GM18498 (cell line): Measurements from ENCODE around the gene LMAN2.
"Not testable (repeated sequence)": the region's sequence is repeated elsewhere in the genome, so short reads cannot be mapped to it uniquely, and the experiment has no call there.

Experiments used
- ATAC-seq: cut with Tn5 transposase; IDR thresholded peaks from one replicate; pipeline ENCODE4 v1.9.1; 2021; ENCODE audit warnings: mild to moderate bottlenecking, moderate library complexity; ENCODE audit not compliant: unreplicated experiment

The LMAN2 gene

GRCh38 chr5:177378884-177379883 is 27.7 kb upstream of the LMAN2 start:
- ATAC-seq, result peak; percentile 48

- no peak for ATAC-seq
Measured at GRCh38 chr5:177377851-177378776, 26.6 kb upstream of the LMAN2 start.

- ATAC-seq, result no peak
Measured at GRCh38 chr5:177376107-177376506, 24.6 kb upstream of the LMAN2 start.

GRCh38 chr5:177375516-177375915 is 24.0 kb upstream of the LMAN2 start:
- not testable (repeated sequence) for ATAC-seq

GRCh38 chr5:177374211-177374610 is 22.7 kb upstream of the LMAN2 start:
- no peak for ATAC-seq

GRCh38 chr5:177373806-177374205 is 22.3 kb upstream of the LMAN2 start:
- ATAC-seq, result no peak

GRCh38 chr5:177372910-177373309 is 21.4 kb upstream of the LMAN2 start:
- ATAC-seq, result no peak

- no peak for ATAC-seq
Measured at GRCh38 chr5:177372034-177372896, 20.8 kb upstream of the LMAN2 start.

GRCh38 chr5:177371120-177372033 is 19.9 kb upstream of the LMAN2 start:
- ATAC-seq, result no peak

- ATAC-seq, result no peak
Measured at GRCh38 chr5:177370488-177371119, 19.1 kb upstream of the LMAN2 start.

GRCh38 chr5:177369645-177370440 is 18.4 kb upstream of the LMAN2 start:
- ATAC-seq, result no peak

- no peak for ATAC-seq
Measured at GRCh38 chr5:177368869-177369644, 17.6 kb upstream of the LMAN2 start.

GRCh38 chr5:177367981-177368868 is 16.8 kb upstream of the LMAN2 start:
- no peak for ATAC-seq

- ATAC-seq, result no peak
Measured at GRCh38 chr5:177367323-177367848, 15.9 kb upstream of the LMAN2 start.

GRCh38 chr5:177366528-177367322 is 15.3 kb upstream of the LMAN2 start:
- ATAC-seq, result no peak
